ENCODE results near the gene TAS2R38.

The TAS2R38 gene

DNA sequence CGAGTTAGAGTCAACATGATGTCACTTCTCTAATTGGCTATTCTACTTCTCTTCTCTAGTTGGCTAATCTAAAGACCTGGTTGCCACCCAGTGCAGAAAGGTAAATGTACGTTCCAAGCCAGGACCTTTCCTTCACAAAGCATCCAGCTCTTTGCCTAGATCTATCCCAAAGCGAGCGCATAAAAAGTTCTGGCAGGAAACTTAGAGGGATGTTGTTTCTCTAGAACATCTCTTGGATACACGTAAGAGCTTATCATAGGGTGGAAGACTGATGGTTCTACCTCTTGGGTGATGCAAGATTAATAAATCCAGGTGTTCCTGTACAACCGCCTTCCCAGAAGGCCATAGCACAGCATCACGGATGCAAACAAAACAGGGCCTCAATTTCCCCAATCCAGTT lies at the start of gene TAS2R38:
TSS of gene TAS2R38 (minus strand) at position 101 of the 400 bp plus-strand sequence. CDS start at position 17, 84 bp downstream.
- Histone ChIP-seq H3K27me3 (replicated peaks; ENCODE audit: control insufficient read depth, insufficient read depth, low read length) (no peaks in the 10 kb centered on the region), H3K4me3 (replicated peaks; ENCODE audit: low read depth, low read length) (no peak within 1 kb of the TSS), H3K36me3 (ENCODE audit: control insufficient read depth, insufficient read depth, low read length) (no peaks in the 10 kb centered on the region)
- no peak for DNase-seq (ENCODE audit: extremely low read depth, insufficient read length)
- TF ChIP-seq, protein P1, sequence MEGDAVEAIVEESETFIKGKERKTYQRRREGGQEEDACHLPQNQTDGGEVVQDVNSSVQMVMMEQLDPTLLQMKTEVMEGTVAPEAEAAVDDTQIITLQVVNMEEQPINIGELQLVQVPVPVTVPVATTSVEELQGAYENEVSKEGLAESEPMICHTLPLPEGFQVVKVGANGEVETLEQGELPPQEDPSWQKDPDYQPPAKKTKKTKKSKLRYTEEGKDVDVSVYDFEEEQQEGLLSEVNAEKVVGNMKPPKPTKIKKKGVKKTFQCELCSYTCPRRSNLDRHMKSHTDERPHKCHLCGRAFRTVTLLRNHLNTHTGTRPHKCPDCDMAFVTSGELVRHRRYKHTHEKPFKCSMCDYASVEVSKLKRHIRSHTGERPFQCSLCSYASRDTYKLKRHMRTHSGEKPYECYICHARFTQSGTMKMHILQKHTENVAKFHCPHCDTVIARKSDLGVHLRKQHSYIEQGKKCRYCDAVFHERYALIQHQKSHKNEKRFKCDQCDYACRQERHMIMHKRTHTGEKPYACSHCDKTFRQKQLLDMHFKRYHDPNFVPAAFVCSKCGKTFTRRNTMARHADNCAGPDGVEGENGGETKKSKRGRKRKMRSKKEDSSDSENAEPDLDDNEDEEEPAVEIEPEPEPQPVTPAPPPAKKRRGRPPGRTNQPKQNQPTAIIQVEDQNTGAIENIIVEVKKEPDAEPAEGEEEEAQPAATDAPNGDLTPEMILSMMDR (IDR thresholded peaks at IDR 0.05; ENCODE audit: insufficient read depth, low read length, poor library complexity, severe bottlenecking), result no peak

DNA sequence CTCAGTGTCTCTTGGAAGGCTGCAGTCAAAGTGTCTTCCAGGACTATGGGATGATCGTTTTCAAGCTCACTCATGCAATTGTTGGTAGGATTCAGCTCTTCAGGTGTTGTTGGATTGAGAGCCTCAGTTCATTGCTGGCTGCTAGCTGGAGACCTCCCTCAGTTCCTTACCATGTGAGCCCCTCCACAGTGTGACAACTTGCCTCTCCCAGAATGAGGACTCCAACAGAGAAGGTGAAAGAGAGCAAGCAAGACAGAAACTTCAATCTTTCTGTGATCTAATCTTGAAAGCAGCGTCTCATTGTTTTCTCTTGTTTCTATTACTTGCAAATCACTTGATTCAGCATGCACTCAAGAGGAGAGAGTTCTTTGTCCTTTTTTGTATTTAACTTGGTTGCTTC lies 44.6 kb upstream of the TAS2R38 start:
- Histone ChIP-seq H3K4me3 (replicated peaks; ENCODE audit: low read depth, low read length) (no peak overlapping the region), H3K36me3 (ENCODE audit: control insufficient read depth, insufficient read depth, low read length) (no peaks in the 10 kb centered on the region), H3K27me3 (replicated peaks; ENCODE audit: control insufficient read depth, insufficient read depth, low read length) (no peaks in the 10 kb centered on the region)
- TF ChIP-seq, protein P1 (IDR thresholded peaks at IDR 0.05; ENCODE audit: insufficient read depth, low read length, poor library complexity, severe bottlenecking), result no peak
- DNase-seq (ENCODE audit: extremely low read depth, insufficient read length), result no peak

DNA sequence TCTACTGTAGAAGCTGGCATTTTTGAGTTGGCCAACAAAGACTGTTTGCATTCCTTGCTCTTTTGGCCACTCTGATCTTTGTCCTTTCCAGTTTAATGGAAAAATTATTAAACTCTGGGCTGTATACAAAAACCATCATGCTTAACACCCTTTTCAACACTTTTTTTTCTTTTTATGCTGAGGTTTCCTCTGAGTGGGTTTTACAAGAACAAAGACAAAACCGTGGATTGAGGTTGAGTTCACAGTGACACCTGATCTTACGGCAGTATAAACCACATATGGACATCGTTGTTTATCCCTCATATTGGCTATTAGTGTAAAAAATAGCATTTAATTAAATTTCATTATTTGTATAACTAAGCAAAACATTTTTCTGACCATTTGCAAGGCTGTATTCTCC lies 43.9 kb upstream of the TAS2R38 start:
- no peaks in the 10 kb centered on the region for H3K27me3 ChIP-seq (replicated peaks; ENCODE audit: control insufficient read depth, insufficient read depth, low read length)
- no peak overlapping the region for H3K4me3 ChIP-seq (replicated peaks; ENCODE audit: low read depth, low read length)
- no peak for DNase-seq (ENCODE audit: extremely low read depth, insufficient read length)
- TF ChIP-seq, protein P1 (IDR thresholded peaks at IDR 0.05; ENCODE audit: insufficient read depth, low read length, poor library complexity, severe bottlenecking), result no peak
- H3K36me3 ChIP-seq (ENCODE audit: control insufficient read depth, insufficient read depth, low read length), result no peaks in the 10 kb centered on the region

DNA sequence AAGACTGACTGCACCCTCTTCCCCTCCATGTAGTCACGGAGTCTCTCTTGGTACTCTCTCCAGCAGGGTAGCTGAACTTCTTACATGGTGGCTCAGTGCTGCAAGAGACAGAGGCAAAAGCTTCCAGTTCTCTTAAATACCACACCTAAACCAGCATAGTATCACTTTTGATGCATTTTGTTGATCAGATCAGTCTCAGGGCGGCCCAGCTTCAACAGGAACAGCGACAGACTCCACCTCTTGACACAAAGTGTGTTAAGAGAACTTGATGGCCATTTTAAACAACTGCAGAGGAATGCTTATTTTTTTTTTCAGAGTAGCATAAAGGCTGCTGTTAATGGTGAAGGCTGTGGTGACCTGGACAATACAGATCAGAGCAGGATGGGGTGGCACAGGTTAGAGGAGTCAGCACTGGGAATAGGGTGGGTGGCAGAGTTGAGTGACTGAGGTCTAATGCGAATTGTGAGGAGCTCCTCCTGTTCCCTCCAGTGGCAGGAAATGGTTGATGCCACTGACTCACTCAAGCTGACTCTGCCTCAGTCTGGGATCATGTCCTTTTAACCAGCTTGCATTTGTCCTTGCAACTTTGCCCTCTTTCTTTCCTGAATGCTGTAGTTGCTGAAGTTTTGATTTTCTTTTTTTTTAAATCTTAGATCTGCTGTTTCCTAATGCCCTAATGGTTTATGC lies 39.4 kb upstream of the TAS2R38 start:
- H3K36me3 ChIP-seq (ENCODE audit: control insufficient read depth, insufficient read depth, low read length), result no peaks in the 10 kb centered on the region
- TF ChIP-seq, protein P1 (IDR thresholded peaks at IDR 0.05; ENCODE audit: insufficient read depth, low read length, poor library complexity, severe bottlenecking), result no peak
- DNase-seq (ENCODE audit: extremely low read depth, insufficient read length), result no peak
- H3K4me3 ChIP-seq (replicated peaks; ENCODE audit: low read depth, low read length), result no peak overlapping the region
- no peaks in the 10 kb centered on the region for H3K27me3 ChIP-seq (replicated peaks; ENCODE audit: control insufficient read depth, insufficient read depth, low read length)

DNA sequence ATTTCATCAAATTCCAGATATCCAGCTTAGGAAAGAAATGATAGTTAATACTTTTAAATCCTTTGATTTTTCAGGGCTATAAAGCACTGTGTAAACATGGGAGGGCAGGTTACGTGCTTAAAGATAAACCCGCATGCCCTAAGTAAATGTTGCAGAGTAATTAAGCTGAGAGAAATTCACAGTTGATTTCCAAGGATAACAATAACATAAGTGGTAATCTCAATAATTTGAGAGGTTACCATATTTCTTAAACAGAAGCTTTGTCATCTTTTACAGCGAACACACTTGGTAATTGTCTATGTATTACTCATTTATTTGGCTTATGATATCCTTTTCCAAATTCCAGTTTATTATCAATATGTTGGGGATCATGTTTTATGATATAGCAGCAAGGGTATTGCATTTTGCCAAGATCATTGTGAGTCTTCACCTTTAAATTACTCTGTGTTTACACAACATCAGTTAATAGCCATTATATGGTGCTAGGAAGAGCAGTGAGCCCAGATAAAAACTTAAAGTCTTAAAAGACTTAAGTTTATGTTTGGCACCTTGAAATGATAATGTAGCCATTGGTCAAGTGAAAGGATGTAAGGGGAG lies 37.5 kb upstream of the TAS2R38 start:
- DNase-seq (ENCODE audit: extremely low read depth, insufficient read length), result no peak
- TF ChIP-seq, protein P1 (IDR thresholded peaks at IDR 0.05; ENCODE audit: insufficient read depth, low read length, poor library complexity, severe bottlenecking), result no peak
- H3K4me3 ChIP-seq (replicated peaks; ENCODE audit: low read depth, low read length), result no peak overlapping the region
- no peaks in the 10 kb centered on the region for H3K36me3 ChIP-seq (ENCODE audit: control insufficient read depth, insufficient read depth, low read length)
- no peaks in the 10 kb centered on the region for H3K27me3 ChIP-seq (replicated peaks; ENCODE audit: control insufficient read depth, insufficient read depth, low read length)

Data from GM06990 (cell line).